Frontal cortex (tissue), 4 donors: ENCODE measurements around the gene TNNI2. TPM values are rescaled to one million over a fixed set of nuclear protein-coding genes. Genes with fewer than 3 reads are reported as not detected.

Experiments
- DNase-seq, 2 donors: peaks; one replicate each; pipeline ENCODE4 v3.0.0; 2012; ENCODE audit warnings: low spot score in 2 of 2
- FAIRE-seq: peaks from 2 replicates; lab custom pipeline; 2012; peaks lifted over from hg19 to GRCh38; lab: Jason Lieb, UNC
- total RNA-seq: library from RNA; depleted of rRNA; stranded (reverse); fragments of >200 nt; gene quantifications from one replicate; pipeline ENCODE4 v1.2.3, GENCODE V29; 2014
- donor health status: control.
- donor health status: control.
- donor health status: control.

TNNI2 gene
- total RNA-seq, 1 donor from 2014 or later = not detected

GRCh38 chr11:1844221-1845094 lies 5.7 kb downstream of the TNNI2 start:
- DNase-seq (no peak), FAIRE-seq (no peak)

GRCh38 chr11:1845095-1845429 lies 6.3 kb downstream of the TNNI2 start:
- FAIRE-seq = no peak
- DNase-seq = no peak

- DNase-seq (no peak), FAIRE-seq (no peak)
Observed at GRCh38 chr11:1845561-1846452, 7.0 kb downstream of the TNNI2 start.

- no peak for FAIRE-seq
- DNase-seq = no peak
Observed at GRCh38 chr11:1846453-1846932, 7.7 kb downstream of the TNNI2 start.

- DNase-seq (no peak), FAIRE-seq (no peak)
Observed at GRCh38 chr11:1847006-1847735, 8.4 kb downstream of the TNNI2 start.

- DNase-seq (no peak), FAIRE-seq (no peak)
Observed at GRCh38 chr11:1847926-1848639, 9.3 kb downstream of the TNNI2 start.

- FAIRE-seq (no peak), DNase-seq (no peak)
Observed at GRCh38 chr11:1848640-1849430, 10.1 kb downstream of the TNNI2 start.

GRCh38 chr11:1851468-1852180 lies 12.8 kb downstream of the TNNI2 start:
- FAIRE-seq = no peak
- DNase-seq = no peak

- no peak for FAIRE-seq
- no peak for DNase-seq
Observed at GRCh38 chr11:1852271-1852876, 13.6 kb downstream of the TNNI2 start.

- DNase-seq (no peak), FAIRE-seq (no peak)
Observed at GRCh38 chr11:1852877-1853276, 14.1 kb downstream of the TNNI2 start, which contains the start of gene LSP1. TSS of gene LSP1 (plus strand) at chr11:1853084. CDS start at chr11:1853145, 61 bp downstream.

- FAIRE-seq (no peak), DNase-seq (no peak)
Observed at GRCh38 chr11:1853376-1854131, 14.8 kb downstream of the TNNI2 start.

GRCh38 chr11:1854132-1854948 lies 15.6 kb downstream of the TNNI2 start:
- DNase-seq = no peak
- FAIRE-seq = no peak

- FAIRE-seq (no peak), DNase-seq (no peak)
Observed at GRCh38 chr11:1854949-1855885, 16.4 kb downstream of the TNNI2 start.

- DNase-seq = no peak
- FAIRE-seq = no peak
Observed at GRCh38 chr11:1855886-1856265, 17.1 kb downstream of the TNNI2 start.
